Activated naive CD8-positive, alpha-beta T cell treated with anti-CD3 and anti-CD28 coated beads, Interleukin-2, amount 50 U/mL, for 24 hours (primary cell): Measurements from ENCODE around the gene HPCAL1.
A peak's percentile ranks its signal among the peaks of the same experiment; 100 is the strongest.

Experiments
- ATAC-seq: fragments of 150-1000 bp; cut with Tn5 transposase; one replicate; pipeline ENCODE4 v1.10.0; 2021
- DNase-seq: peaks from one replicate; pipeline ENCODE4 v3.0.0; 2021
- H3K27ac Mint-ChIP-seq: one replicate; pipeline ENCODE4 v1.8.0; 2021; ENCODE audit warnings: mild to moderate bottlenecking, mixed read lengths
- H3K27me3 Mint-ChIP-seq: one replicate; pipeline ENCODE4 v1.8.0; 2021; ENCODE audit warnings: mixed read lengths
- H3K36me3 Mint-ChIP-seq: one replicate; pipeline ENCODE4 v1.8.0; 2021; ENCODE audit warnings: low read depth, mixed read lengths
- H3K4me1 Mint-ChIP-seq: one replicate; pipeline ENCODE4 v1.8.0; 2021; ENCODE audit warnings: mixed read lengths
- H3K4me3 Mint-ChIP-seq: one replicate; pipeline ENCODE4 v1.8.0; 2021; ENCODE audit warnings: mild to moderate bottlenecking, moderate library complexity, mixed read lengths
- H3K9me3 Mint-ChIP-seq: one replicate; pipeline ENCODE4 v1.8.0; 2021; ENCODE audit warnings: mixed read lengths

HPCAL1 gene

GRCh38 chr2:10311736-10312135 lies 9.0 kb downstream of the HPCAL1 start:
- H3K9me3 Mint-ChIP-seq, result no peaks in the 10 kb centered on the region
- DNase-seq (no peak), ATAC-seq (no peak)
- H3K27ac Mint-ChIP-seq, result no peak overlapping the region
- no peak overlapping the region for H3K4me3 Mint-ChIP-seq
- H3K27me3 Mint-ChIP-seq, result no peaks in the 10 kb centered on the region
- H3K4me1 Mint-ChIP-seq, result peaks cover 54% of the 10 kb centered on the region
- H3K36me3 Mint-ChIP-seq, result peaks cover 3% of the 10 kb centered on the region

GRCh38 chr2:10312437-10312957 lies 9.8 kb downstream of the HPCAL1 start:
- no peak for ATAC-seq

GRCh38 chr2:10316336-10316735 lies 13.6 kb downstream of the HPCAL1 start:
- no peak for ATAC-seq
- peaks cover 20% of the 10 kb centered on the region for H3K36me3 Mint-ChIP-seq
- peak overlapping the region; percentile 75 for H3K27ac Mint-ChIP-seq

More at GRCh38 chr2:10312437-10312957, 9.8 kb downstream of the HPCAL1 start:
- H3K4me1 Mint-ChIP-seq, result peaks cover 51% of the 10 kb centered on the region
- H3K36me3 Mint-ChIP-seq, result peaks cover 3% of the 10 kb centered on the region
- no peak overlapping the region for H3K27ac Mint-ChIP-seq
- no peak overlapping the region for H3K4me3 Mint-ChIP-seq
- no peak for DNase-seq
- no peaks in the 10 kb centered on the region for H3K9me3 Mint-ChIP-seq
- no peaks in the 10 kb centered on the region for H3K27me3 Mint-ChIP-seq

DNA sequence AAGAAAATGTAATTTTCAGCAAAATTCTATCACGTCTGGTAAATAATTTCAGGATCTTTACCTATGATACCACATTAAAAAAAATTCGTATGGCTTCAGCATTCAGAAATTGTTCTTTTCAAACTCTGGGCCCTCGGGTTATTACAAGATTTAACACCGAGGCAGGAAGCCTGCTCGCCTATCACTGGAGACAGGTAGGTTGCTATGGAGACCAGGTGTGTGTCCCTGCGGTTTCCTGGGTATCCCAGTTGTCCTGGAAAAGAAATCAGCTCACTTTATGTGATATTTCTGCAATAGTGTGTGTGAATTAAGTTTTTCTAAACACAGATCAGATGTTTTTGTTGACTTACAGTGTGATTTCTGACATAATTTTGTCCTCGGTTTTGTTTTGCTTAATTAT lies 14.2 kb downstream of the HPCAL1 start:
- peaks cover 24% of the 10 kb centered on the region for H3K36me3 Mint-ChIP-seq
- ATAC-seq (no peak), DNase-seq (no peak)
- no peaks in the 10 kb centered on the region for H3K27me3 Mint-ChIP-seq
- no peak overlapping the region for H3K4me3 Mint-ChIP-seq
- H3K4me1 Mint-ChIP-seq, result peaks cover 32% of the 10 kb centered on the region
- H3K27ac Mint-ChIP-seq, result no peak overlapping the region
- H3K9me3 Mint-ChIP-seq, result peaks cover 5% of the 10 kb centered on the region

More at GRCh38 chr2:10316336-10316735, 13.6 kb downstream of the HPCAL1 start:
- H3K9me3 Mint-ChIP-seq, result peaks cover 5% of the 10 kb centered on the region
- H3K4me1 Mint-ChIP-seq, result peaks cover 32% of the 10 kb centered on the region
- H3K4me3 Mint-ChIP-seq, result no peak overlapping the region
- DNase-seq, result no peak
- H3K27me3 Mint-ChIP-seq, result no peaks in the 10 kb centered on the region

DNA sequence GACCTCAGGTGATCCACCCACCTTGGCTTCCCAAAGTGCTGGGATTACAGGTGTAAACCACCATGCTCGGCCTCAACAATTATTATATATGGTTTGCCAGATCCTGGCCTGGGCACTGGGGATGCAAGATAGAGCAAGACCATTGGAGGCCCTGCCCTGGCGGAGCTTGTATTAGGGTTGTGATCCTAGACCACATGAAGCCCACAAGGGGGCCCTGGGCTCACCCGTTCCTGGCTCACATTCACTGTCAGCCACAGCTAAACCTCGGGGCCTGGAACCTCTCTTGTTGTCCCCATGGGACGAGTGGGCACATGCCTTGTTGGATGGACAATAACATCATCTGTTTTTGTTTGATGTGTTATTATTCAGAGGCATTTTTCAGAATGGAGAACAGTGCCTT lies 14.9 kb downstream of the HPCAL1 start:
- no peaks in the 10 kb centered on the region for H3K27me3 Mint-ChIP-seq
- H3K27ac Mint-ChIP-seq, result no peak overlapping the region
- H3K4me1 Mint-ChIP-seq, result peaks cover 35% of the 10 kb centered on the region
- peaks cover 27% of the 10 kb centered on the region for H3K36me3 Mint-ChIP-seq
- DNase-seq (no peak), ATAC-seq (no peak)
- no peak overlapping the region for H3K4me3 Mint-ChIP-seq
- peaks cover 5% of the 10 kb centered on the region for H3K9me3 Mint-ChIP-seq

DNA sequence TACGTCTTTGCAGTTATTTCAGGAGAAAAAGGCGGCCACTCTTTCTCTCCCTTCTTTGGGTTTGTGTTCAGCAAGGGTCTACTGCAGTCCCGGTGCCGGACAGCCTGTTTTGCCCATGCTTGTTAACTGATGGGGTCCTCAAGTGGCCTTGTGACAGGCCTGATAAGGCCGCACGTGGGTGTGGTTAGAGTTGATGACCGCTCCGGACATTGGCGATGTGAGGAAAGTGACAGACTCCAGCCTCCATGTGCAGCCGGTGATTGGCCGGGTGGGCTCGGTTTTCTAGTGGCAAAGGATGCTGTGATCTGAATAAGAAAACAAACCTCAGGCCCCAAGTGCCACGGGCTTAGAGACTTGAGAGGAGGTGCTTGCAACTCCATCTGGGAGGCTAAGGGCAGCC lies 15.6 kb downstream of the HPCAL1 start:
- no peak for DNase-seq
- Mint-ChIP-seq H3K27ac (no peak overlapping the region), H3K9me3 (peaks cover 5% of the 10 kb centered on the region), H3K4me3 (no peak overlapping the region), H3K36me3 (peaks cover 27% of the 10 kb centered on the region), H3K4me1 (peaks cover 36% of the 10 kb centered on the region), H3K27me3 (no peaks in the 10 kb centered on the region)
- no peak for ATAC-seq

DNA sequence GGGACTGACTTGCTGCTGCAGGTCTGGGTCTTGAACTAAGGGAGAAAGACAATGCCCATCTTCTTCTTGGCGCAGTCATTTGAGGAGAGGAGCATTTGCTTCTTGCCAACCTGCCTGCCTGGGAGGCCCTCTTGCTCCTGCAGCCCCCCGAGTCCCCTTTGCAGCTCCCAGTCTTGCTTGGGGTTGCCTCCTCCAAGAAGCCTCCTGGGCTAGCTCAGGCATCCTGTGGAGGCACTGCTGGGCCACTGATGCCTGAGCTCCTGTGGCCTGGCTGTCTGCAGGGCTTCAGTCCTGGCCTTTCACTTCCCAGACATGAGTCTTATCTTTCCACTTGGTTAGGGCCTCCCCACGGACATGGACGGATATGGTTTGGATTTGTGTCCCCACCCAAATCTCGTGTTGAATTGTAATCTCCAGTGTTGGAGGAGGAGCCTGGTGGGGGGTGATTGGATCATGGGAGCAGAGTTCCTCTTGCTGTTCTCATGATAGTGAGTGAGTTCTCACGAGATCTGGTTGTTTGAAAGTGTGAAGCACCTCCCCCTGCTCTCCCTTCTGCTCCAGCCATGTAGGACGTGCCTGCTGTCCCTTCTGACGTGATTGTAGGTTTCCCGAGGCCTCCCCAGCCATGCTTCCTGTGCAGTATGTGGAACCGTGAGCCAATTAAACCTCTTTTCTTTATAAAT lies 17.3 kb downstream of the HPCAL1 start:
- peaks cover 5% of the 10 kb centered on the region for H3K9me3 Mint-ChIP-seq
- H3K36me3 Mint-ChIP-seq, result peaks cover 27% of the 10 kb centered on the region
- no peaks in the 10 kb centered on the region for H3K27me3 Mint-ChIP-seq
- DNase-seq (no peak), ATAC-seq (peak; percentile 24)
- no peak overlapping the region for H3K4me3 Mint-ChIP-seq
- peaks cover 45% of the 10 kb centered on the region for H3K4me1 Mint-ChIP-seq
- H3K27ac Mint-ChIP-seq, result no peak overlapping the region

DNA sequence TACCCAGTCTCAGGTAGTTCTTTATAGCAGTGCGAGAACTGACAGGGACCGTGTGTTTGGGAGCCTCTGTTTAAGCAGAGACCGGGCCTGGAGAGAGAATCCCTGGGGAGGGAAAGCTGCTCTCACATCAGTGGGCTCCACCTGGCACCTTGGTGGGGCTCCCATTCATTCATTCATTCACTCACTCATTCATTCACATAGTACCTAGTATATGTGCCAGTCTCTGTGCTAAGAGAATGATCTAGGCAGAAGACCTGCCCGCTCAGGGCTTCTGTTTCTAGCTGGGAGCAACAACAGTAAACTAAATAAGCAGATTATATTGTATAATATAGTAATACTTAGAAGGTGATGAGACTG lies 17.8 kb downstream of the HPCAL1 start:
- ATAC-seq (no peak), DNase-seq (no peak)
- Mint-ChIP-seq H3K4me3 (no peak overlapping the region), H3K4me1 (peaks cover 45% of the 10 kb centered on the region), H3K36me3 (peaks cover 27% of the 10 kb centered on the region), H3K9me3 (peaks cover 5% of the 10 kb centered on the region), H3K27ac (no peak overlapping the region), H3K27me3 (no peaks in the 10 kb centered on the region)

DNA sequence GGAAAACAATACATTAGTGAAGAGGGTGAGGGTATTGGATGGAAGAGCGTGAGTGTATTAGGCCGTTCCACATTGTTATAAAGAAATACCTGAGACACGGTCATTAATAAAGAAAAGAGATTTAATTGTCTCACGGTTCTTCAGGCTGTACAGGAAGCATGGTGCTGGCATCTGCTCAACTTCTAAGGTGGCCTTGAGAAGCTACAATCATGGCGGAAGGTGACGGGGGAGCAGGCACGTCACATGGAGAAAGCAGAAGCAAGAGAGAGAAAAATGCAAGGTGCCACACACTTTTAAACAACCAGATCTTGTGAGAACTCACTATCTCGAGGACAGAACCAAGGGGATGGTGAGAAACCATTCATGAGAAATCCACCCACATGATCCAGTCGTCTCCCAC lies 18.2 kb downstream of the HPCAL1 start:
- no peak for ATAC-seq
- no peak for DNase-seq
- peak overlapping the region; percentile 40 for H3K27ac Mint-ChIP-seq
- peaks cover 5% of the 10 kb centered on the region for H3K9me3 Mint-ChIP-seq
- H3K4me3 Mint-ChIP-seq, result no peak overlapping the region
- peaks cover 27% of the 10 kb centered on the region for H3K36me3 Mint-ChIP-seq
- H3K27me3 Mint-ChIP-seq, result no peaks in the 10 kb centered on the region
- peaks cover 45% of the 10 kb centered on the region for H3K4me1 Mint-ChIP-seq

- H3K9me3 Mint-ChIP-seq, result peaks cover 5% of the 10 kb centered on the region
- H3K27me3 Mint-ChIP-seq, result no peaks in the 10 kb centered on the region
- no peak for DNase-seq
- peaks cover 45% of the 10 kb centered on the region for H3K4me1 Mint-ChIP-seq
- ATAC-seq, result no peak
- no peak overlapping the region for H3K27ac Mint-ChIP-seq
- H3K36me3 Mint-ChIP-seq, result peaks cover 23% of the 10 kb centered on the region
- H3K4me3 Mint-ChIP-seq, result no peak overlapping the region
Observed at GRCh38 chr2:10321622-10322021, 18.9 kb downstream of the HPCAL1 start.

DNA sequence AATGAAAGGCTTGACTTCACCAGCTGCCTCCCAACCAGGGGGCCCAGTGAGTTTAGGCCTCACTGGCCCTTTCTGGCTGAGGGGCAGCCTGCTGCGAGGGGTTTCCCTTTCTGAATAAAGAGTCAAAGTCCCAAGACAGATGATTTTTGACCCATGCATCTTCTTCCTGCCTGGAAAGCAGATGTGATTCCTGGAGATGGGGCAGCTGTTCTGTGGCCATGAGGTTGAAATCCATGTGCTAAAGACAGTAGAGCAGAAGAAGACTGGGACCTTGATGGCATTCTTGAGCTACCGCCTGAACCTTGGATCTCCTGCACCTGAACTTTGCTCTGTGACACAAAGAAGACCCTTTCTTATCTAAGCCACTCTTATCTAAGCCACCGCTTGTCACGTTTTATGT lies 19.8 kb downstream of the HPCAL1 start:
- peaks cover 47% of the 10 kb centered on the region for H3K4me1 Mint-ChIP-seq
- no peak for DNase-seq
- no peak overlapping the region for H3K27ac Mint-ChIP-seq
- ATAC-seq, result no peak
- no peaks in the 10 kb centered on the region for H3K27me3 Mint-ChIP-seq
- H3K36me3 Mint-ChIP-seq, result peaks cover 23% of the 10 kb centered on the region
- H3K9me3 Mint-ChIP-seq, result peaks cover 5% of the 10 kb centered on the region
- no peak overlapping the region for H3K4me3 Mint-ChIP-seq

GRCh38 chr2:10322973-10323372 lies 20.3 kb downstream of the HPCAL1 start:
- Mint-ChIP-seq H3K4me3 (no peak overlapping the region), H3K27ac (no peak overlapping the region), H3K4me1 (peaks cover 52% of the 10 kb centered on the region), H3K27me3 (no peaks in the 10 kb centered on the region), H3K36me3 (peaks cover 23% of the 10 kb centered on the region), H3K9me3 (peaks cover 5% of the 10 kb centered on the region)
- no peak for ATAC-seq
- no peak for DNase-seq

DNA sequence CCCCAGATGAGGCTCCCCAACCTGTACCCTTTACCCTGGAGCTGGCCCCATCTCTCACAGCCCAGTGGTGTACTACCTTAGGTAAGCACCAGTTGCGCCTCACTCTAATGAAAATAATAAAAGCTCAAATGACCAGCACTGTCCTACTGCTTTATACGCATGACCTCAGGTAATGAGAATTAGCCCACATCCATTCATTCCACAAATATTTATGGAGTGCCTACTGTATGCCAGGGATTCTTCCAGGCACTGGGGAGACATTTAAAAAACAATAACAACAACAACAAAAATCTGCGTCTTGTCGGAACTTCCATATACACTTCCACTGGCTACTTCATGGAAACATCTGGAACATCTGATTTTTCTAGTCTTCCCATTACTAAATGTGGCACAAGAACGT lies 20.8 kb downstream of the HPCAL1 start:
- H3K4me1 Mint-ChIP-seq, result peaks cover 58% of the 10 kb centered on the region
- H3K27ac Mint-ChIP-seq, result no peak overlapping the region
- peaks cover 23% of the 10 kb centered on the region for H3K36me3 Mint-ChIP-seq
- H3K4me3 Mint-ChIP-seq, result no peak overlapping the region
- peaks cover 5% of the 10 kb centered on the region for H3K9me3 Mint-ChIP-seq
- ATAC-seq, result no peak
- no peaks in the 10 kb centered on the region for H3K27me3 Mint-ChIP-seq
- no peak for DNase-seq

GRCh38 chr2:10324095-10324832 lies 21.6 kb downstream of the HPCAL1 start:
- Mint-ChIP-seq H3K9me3 (peaks cover 5% of the 10 kb centered on the region), H3K36me3 (peaks cover 23% of the 10 kb centered on the region), H3K27me3 (no peaks in the 10 kb centered on the region), H3K4me1 (peaks cover 65% of the 10 kb centered on the region), H3K27ac (no peak overlapping the region), H3K4me3 (no peak overlapping the region)
- no peak for DNase-seq
- ATAC-seq, result no peak
